HG03378 (cell line): ENCODE results near the gene NR1H3.
"Not testable (repeated sequence)": the region's sequence is repeated elsewhere in the genome, so short reads cannot be mapped to it uniquely, and the experiment has no call there.

Experiments
- ATAC-seq: cut with Tn5 transposase; IDR thresholded peaks from one replicate; pipeline ENCODE4 v1.9.1; 2021; ENCODE audit warnings: mild to moderate bottlenecking, moderate library complexity; ENCODE audit not compliant: unreplicated experiment

Gene NR1H3

DNA sequence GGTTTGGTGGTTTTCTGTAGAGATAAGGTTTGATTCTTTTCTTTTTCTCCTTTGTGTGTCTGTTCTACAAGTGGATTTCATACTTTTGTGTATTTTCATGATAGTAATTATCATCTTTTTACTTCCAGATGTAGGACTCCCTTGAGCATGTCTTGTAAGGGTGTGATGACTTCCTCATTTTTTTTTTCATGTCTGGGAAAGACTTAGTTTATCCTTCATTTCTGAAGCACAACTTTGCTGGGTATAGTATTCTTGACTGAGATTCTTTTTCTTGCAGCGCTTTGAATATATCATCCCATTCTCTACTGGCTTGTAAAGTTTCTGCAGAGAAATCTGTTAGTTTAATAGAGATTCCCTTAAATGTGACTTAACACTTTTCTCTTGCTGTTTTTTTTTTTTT is 45.1 kb downstream of the NR1H3 start:
- ATAC-seq: no peak

DNA sequence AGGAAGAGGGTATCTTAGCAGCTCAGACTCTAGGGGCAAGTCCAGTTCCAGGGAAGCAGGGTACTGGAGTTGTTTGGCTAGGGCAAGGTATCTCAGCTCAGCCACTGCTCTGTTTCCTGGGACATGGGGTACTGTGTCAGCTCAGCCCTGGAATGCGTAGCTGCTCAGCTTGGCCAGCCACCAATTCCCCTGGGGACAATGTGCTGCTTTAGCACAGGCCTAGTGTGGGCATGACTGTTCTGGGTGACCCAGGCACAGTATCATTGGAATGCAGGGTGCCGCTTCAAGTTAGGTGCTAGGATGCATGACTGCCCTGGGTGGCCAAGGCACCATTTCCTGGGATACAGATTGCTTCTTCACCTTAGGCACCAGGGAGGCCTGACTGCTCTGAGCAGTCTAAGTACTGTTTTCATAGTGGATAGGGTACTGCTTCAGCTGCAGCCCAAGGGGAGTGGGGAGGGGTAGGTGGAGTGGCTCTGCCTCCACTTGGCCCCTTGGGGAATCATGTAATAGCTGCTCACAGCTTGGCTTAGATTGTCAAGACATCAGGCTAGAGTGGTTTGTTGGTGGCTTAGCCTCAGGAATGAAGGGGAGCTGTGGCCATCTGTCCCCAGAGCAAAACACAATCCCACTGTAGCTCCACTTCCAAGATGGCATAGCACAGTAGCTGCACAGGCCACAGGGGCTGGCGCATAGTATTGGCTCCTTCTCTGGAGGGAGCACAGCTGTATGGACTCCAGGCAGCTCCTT is 48.1 kb downstream of the NR1H3 start:
- no peak for ATAC-seq

DNA sequence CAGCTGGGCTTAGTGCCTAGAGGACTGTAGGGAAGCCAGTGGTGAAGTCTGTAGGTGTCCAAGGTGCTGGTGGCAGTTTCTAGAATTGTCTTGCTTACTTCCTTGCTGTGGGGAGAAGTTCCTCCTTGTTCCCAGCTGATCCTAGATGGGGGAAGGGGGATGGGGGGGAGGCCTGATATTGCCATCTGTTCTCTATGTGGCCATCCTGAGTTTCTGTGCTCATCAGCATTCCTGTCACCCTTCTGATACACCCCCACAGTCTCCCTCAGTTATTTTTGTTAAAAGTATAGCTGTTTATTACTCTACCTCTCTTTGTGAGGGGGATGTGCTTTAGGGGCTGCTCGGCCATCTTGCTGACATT is 48.7 kb downstream of the NR1H3 start:
- no peak for ATAC-seq

DNA sequence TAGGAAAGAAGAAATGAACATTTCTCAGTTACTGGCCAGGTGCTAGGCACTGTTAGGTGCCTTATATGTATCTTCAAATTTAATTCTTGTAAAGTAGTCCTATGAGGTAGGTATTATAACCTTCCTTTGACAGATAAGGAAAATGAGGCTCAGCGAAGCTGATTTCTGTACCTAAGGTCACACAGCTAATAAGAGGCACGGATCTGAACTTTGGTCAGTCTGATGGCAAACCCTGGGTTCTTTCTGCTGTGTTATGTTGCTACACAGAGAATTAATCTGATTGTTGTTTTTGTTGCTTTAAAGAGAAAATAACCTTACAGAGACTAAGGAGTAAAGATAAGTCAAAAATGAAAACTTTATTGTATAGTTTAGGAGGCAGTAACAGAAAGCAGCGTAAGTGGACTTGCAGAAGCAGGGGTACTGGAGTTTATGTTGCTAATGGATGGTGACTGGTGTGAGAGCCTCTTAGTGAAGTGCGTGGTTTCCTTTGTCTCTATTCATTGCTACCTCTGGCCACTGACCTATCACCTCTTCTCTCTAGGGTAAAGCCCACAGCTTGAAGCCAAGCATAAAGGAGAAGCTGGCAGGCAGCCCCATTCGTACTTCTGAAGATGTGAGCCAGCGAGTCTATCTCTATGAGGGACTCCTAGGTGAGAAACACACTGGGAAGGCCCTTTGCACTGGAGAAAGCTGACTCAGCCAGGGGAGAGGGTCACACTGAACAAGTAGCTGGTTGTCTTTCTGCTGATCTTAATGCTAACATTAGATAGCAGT is 50.4 kb downstream of the NR1H3 start:
- no peak for ATAC-seq

DNA sequence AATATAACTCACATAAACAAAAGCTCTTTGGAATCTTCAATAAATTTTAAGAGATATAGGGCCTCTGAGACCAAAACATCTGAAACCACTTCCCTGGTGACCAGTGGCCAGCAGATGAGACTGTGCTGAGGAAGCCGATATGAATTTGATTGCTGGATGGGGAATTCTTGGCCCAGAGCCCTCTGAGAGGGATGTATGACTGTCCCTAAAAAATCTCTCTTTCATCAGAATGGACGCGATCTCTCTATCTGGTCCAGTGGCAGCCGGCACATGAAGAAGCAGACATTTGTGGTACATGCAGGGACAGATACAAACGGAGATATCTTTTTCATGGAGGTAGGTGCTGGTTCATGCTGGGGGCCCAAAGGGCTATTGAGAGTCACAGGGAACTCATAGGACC is 57.2 kb downstream of the NR1H3 start:
- no peak for ATAC-seq

- not testable (repeated sequence) for ATAC-seq
Observed at GRCh38 chr11:47316501-47316900, 58.7 kb downstream of the NR1H3 start.

GRCh38 chr11:47317064-47317828 is 59.5 kb downstream of the NR1H3 start:
- ATAC-seq: no peak

DNA sequence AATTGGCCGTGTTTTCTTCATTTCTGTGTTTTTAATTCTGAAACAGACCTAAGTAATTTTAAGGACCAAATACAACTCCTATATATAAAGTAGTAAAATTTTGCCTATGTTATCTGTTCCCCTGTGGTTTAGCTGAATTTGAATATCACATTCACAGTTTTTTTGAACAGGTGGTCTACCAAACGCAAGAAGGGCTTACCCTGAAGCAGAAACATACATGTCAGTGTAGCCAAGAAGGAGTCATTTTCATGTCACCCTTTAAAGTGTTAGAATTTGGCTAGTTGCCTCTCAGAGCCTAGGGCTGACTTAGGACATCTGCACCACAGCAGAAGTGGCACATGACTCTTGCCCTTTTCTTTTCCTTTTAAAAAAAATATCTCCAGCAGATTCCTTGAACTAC is 60.4 kb downstream of the NR1H3 start:
- ATAC-seq: no peak
